ENCODE measurements around the gene KCNIP3.

Gene KCNIP3

DNA sequence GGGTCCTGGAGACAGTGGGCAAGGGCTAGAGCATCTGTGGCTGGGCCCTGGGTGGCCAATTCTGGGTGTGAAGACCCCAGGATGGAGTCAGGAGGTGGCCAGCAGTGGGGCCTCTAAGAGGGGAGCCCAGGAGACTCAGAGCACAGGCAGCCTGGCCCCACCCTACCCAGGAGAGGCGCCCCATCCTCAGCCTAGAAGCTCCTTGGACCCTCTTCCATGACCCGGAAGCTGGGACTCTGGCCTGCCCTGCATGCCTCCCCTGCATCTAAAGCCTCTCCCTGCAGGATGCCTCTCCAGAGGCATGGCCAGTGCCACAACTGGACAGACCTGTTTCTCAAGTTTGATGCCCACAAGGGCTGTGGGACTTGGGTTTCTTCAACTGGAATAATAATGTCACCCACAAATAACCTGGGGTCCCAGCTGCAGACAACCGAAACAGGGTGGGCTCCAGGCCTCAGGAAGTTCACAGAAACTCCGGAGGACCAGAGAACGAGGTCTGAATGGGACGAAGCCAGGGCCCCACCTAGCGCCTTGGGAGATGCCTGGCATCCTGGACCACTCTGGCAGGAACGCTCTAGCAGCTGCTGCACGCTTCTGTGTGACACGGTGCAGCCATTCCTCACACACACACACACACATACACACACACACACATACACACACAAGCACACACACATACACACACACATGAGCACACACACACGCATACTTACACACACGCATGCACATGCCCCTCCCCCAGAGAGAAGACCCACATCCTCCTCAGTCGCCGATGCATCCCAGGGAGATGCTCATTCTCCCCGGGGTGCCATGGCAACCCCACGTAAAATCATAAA is 16.4 kb downstream of the KCNIP3 start:
- TF ChIP-seq, protein P1, sequence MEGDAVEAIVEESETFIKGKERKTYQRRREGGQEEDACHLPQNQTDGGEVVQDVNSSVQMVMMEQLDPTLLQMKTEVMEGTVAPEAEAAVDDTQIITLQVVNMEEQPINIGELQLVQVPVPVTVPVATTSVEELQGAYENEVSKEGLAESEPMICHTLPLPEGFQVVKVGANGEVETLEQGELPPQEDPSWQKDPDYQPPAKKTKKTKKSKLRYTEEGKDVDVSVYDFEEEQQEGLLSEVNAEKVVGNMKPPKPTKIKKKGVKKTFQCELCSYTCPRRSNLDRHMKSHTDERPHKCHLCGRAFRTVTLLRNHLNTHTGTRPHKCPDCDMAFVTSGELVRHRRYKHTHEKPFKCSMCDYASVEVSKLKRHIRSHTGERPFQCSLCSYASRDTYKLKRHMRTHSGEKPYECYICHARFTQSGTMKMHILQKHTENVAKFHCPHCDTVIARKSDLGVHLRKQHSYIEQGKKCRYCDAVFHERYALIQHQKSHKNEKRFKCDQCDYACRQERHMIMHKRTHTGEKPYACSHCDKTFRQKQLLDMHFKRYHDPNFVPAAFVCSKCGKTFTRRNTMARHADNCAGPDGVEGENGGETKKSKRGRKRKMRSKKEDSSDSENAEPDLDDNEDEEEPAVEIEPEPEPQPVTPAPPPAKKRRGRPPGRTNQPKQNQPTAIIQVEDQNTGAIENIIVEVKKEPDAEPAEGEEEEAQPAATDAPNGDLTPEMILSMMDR (IDR thresholded peaks at IDR 0.05): no peak

DNA sequence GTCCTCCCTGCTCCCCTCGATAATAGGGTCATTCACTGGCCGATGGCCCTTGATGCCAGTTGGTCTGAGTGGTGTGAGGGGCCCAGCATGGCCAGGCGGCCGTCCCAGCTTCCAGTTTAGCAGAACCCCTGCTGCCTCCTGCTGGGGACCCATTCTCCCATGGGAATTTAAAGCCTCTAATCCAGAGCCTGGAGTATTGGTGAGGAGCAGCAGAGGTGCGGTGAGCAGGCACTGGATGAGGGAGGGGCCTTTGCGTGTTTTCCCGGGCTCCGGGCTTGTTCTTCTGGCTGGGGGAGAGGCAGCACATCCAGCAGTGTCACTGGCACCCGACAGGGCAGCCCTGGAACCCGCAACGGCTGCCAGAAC is 17.4 kb downstream of the KCNIP3 start:
- TF ChIP-seq, protein P1 (IDR thresholded peaks at IDR 0.05): no peak

DNA sequence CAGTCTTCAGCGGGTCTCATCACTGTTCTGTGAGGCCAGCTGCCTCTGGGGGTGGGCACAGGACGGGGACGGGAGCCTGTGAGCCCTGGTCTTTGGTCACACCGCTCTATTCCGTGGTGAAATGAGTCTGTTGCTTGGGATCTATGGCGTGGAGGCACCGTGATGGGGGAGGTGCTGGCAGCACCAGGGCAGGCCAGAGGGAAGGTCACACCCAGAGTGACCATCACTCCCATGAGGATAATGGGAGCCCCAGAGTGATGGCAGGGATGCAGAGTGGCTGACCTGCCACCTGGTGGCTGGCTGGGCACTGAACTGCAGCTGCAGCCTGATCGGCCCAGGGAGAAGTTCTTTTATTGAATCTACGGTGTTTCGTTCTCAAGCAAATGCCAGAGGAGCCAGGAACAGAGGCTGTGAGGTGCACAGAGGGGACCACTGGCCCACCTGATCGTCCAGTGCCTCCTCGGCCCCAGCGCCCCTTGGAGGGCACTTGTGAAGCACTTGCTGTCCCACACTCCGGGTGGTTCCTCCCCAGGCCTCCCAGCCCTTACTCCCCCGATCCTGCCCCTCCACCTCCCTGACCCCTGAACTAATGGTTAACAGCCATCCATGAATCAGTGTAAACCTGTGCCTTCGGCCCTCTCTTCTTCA is 17.9 kb downstream of the KCNIP3 start:
- TF ChIP-seq, protein P1 (IDR thresholded peaks at IDR 0.05): peak; percentile 81

DNA sequence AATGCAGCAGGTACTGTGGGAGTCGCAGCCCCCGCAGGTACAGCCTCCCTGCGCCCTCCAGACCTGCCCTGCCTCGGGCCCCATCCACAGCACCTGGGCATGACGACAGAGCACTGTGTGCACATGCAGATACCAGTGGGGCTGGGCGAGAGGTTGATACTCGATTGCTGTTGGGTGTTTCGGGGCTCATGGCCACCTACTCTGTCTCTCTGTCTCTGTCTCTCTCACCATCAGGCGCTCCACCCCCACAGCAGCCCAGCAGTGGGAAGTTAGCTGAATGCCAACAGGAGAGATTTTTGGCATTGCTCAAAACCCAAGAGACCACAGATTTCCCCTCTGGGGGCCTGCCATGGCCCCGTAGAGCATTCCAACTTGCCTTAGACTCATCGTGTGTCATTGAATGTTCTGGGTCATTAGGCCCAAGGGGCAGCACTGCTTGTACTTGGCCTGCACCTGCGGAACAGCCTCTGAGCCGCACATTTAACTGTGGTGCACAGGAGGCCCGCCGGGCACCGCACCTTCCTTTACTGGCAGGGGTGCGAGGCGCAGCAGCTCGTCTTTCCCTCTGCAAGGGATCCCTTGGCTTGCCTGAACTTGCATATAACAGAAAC is 18.8 kb downstream of the KCNIP3 start:
- TF ChIP-seq, protein P1 (IDR thresholded peaks at IDR 0.05): no peak

DNA sequence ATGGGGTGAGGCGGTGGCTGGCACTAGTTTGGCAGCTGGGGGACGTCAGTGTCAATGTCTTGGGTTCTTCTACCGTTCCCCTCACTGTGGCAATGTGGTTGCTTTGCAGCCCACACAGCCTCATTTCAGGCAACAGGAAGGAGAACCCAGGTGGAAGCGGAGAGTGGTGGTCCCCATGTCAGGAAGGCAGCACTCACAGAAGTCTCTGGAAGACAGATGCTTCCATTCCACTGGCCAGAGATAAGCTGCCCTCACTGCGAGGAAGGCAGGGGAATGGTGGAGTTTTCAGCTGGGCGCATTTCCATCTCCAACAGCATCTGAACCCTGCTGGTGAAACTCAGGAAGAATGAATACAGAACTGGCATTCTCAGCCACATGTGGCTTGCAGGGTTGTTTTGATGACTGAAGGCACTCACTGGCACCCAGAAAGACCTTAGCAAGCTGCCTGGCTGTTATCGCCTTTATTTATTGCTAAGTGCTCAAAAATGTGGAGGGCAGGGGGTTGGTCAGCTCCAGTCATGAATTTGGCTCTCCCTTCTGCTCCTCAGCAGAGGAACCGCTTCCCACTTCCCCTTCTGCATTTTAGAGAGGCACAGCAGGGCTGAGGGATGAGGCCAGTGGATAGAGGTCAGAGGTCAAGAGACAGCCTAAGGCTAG is 19.4 kb downstream of the KCNIP3 start:
- TF ChIP-seq, protein P1 (IDR thresholded peaks at IDR 0.05): no peak

DNA sequence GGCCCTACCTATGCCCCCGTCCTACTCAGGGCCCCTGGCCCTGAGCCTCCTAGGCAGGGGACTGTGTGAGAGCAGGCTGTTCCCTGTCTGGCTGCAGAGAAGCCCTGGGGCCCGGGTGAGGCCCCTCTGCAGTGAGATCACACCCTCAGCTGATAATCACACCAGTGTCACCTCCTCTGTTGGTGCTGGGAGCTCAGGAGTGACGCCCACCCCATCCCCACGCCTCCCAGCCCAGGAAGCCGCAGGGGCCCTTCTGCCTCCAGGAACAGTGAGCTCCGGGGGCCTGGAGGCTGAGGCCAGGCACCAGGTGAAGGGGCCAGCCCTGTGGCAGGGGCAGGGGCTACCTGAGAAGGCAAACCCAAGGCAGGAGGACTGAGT is 20.0 kb downstream of the KCNIP3 start:
- TF ChIP-seq, protein P1 (IDR thresholded peaks at IDR 0.05): no peak

DNA sequence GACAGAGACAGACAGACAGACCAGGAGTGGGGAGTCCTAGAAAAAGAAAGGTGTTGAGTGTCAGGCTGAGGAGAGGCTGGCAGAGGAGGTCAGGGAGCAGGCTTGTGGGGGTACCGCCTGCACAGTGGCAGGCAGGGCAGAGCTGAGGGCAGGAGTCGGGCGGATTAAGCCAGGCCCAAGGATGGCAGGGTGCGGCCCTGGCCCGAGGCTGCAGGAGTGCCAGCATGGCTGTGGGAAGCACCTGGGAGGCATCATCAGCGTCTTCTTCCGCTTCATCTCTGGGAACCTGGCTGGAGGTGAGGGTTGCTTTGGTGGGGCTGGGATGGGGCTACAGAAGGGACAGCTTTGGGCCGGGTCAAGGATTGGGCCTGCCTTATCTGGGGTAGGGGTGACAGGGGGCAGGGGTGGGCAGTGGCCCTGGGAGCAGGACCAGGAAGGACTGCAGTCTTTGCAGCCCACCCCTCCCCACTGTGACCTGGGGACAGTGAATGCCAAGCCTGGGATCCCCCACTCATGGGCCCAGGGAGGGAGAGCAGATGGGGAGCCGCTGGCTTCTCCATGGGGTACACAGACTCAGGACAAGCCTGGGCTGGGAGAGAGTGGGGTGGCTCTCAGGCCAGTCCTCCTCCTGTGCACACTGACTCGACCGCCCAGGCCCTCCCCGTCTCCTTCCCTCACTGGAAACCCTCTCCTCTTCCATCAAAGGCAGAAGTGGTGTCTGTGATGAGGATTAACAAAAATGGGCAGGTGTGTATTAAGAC is 20.7 kb downstream of the KCNIP3 start:
- TF ChIP-seq, protein P1 (IDR thresholded peaks at IDR 0.05): no peak
